Activated naive CD8-positive, alpha-beta T cell treated with anti-CD3 and anti-CD28 coated beads, Interleukin-2, amount 10 ng/mL, durations not matched to agents 7 days and 5 days (primary cell): ENCODE results near the gene SIAH2. TPM values are rescaled to one million over a fixed set of nuclear protein-coding genes. Genes with fewer than 3 reads are reported as not detected.
A peak's percentile ranks its signal among the peaks of the same experiment; 100 is the strongest.

ENCODE experiments used
- ATAC-seq: fragments of 150-1000 bp; cut with Tn5 transposase; one replicate; pipeline ENCODE4 v1.10.0; 2021; ENCODE audit warnings: low read depth, moderate library complexity
- POLR2A ChIA-PET: fragments of 350-600 bp; sonication (Branson Sonifier 250); formaldehyde crosslinking; loops from one replicate; lab custom pipeline; 2021; ENCODE audit warnings: antibody characterized with exemption; lab: Charles Lee
- DNase-seq: peaks from one replicate; pipeline ENCODE4 v3.0.0; 2021
- H3K27ac Mint-ChIP-seq: one replicate; pipeline ENCODE4 v1.8.0; 2022; ENCODE audit warnings: mild to moderate bottlenecking, mixed read lengths
- H3K27me3 Mint-ChIP-seq: one replicate; pipeline ENCODE4 v1.8.0; 2022; ENCODE audit warnings: mild to moderate bottlenecking, moderate library complexity, mixed read lengths
- H3K36me3 Mint-ChIP-seq: one replicate; pipeline ENCODE4 v1.8.0; 2021; ENCODE audit warnings: mild to moderate bottlenecking, mixed read lengths
- H3K4me1 Mint-ChIP-seq: one replicate; pipeline ENCODE4 v1.8.0; 2021; ENCODE audit warnings: mixed read lengths
- H3K4me3 Mint-ChIP-seq: one replicate; pipeline ENCODE4 v1.8.0; 2022; ENCODE audit warnings: mild to moderate bottlenecking, moderate library complexity, mixed read lengths
- H3K9me3 Mint-ChIP-seq: one replicate; pipeline ENCODE4 v1.8.0; 2021; ENCODE audit warnings: mixed read lengths
- total RNA-seq, 2 experiments: library from RNA; stranded (reverse); gene quantifications; one replicate each; pipeline ENCODE4 v1.2.3, GENCODE V29; 2021

The SIAH2 gene
- total RNA-seq, 2 experiments from 2014 or later: 28.3 TPM

DNA sequence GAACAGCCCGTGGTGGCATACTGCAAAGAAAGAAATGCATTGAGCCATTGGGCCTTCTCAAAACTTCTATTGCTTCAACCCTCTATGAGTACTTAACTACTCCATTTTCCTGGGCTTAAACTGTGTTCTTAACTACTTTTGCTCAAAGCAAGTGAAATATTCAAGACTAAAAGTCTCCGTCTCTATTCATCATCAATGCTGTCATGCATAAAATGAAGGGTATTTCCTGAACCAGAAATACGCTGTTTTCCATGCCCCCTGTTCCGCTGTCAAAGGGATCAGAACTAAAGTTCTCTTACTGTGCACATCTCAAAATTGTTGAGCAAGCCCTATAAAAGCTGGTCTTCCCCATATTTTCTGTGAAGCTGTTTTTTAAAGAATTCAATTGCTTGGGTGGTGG, 20.3 kb downstream of the SIAH2 start:
- POLR2A ChIA-PET: interaction anchor here (0.9 kb wide), 1 partner anchor 21 kb away, joined by 3 read pairs; no protein-coding TSS in a partner anchor
- no peak for DNase-seq
- no peak overlapping the region for H3K27ac Mint-ChIP-seq
- no peak for ATAC-seq
- H3K27me3 Mint-ChIP-seq: no peaks in the 10 kb centered on the region
- no peaks in the 10 kb centered on the region for H3K9me3 Mint-ChIP-seq
- no peak overlapping the region for H3K4me3 Mint-ChIP-seq
- peaks cover 45% of the 10 kb centered on the region for H3K4me1 Mint-ChIP-seq
- peaks cover 26% of the 10 kb centered on the region for H3K36me3 Mint-ChIP-seq

DNA sequence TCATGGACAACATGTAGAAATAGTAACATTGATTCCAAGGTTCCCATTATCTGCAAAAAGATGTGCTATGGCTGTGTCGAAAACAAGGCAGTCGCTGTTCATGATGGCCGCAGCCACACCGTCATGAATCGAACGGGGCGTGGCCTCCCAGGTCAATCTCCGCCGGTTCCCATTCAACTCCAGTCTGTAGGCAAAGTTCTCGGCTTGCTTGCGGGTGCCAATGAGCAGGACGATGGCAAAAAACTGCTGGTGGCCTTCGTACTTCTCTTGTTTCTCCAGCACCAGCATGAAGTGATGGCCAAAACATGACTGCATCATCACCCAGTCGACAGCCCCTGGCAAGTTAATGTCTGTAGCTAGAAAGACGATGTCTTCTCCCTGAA, 20.8 kb downstream of the SIAH2 start:
- no peak overlapping the region for H3K4me3 Mint-ChIP-seq
- H3K4me1 Mint-ChIP-seq: peaks cover 45% of the 10 kb centered on the region
- no peaks in the 10 kb centered on the region for H3K27me3 Mint-ChIP-seq
- ATAC-seq: no peak
- H3K36me3 Mint-ChIP-seq: peaks cover 25% of the 10 kb centered on the region
- DNase-seq: no peak
- H3K27ac Mint-ChIP-seq: no peak overlapping the region
- POLR2A ChIA-PET: no interaction called here
- H3K9me3 Mint-ChIP-seq: no peaks in the 10 kb centered on the region

DNA sequence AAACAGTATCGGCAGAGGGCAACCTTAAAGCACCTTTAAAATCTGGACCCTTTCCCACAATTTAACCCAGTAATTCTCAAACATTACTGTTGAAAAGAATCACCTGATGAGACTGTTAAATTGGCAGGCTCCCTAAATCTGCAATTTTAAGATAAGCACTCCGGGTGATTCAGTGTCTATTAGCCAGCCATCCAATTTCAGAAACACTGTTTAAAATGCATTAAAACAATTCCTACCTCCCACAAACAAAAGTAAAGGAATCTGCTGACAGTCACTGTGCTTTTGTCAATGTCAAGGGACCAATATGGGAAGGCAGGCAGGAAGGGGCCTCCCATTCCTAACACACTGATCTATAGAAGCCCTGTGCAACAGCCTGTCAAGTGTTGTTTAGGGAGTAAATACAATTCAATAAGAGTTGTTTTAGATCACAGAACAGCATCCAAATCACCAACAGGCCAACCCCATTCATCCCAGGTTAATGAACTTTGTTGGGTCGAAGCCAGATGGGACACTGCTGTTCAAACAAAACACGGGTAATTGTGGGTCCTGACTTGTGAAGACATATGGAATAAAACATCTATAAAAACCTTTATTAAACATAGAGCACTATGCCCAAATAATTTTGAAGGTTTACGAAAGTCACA, 21.4 kb downstream of the SIAH2 start:
- DNase-seq: no peak
- H3K9me3 Mint-ChIP-seq: no peaks in the 10 kb centered on the region
- H3K4me3 Mint-ChIP-seq: no peak overlapping the region
- no peak for ATAC-seq
- H3K27me3 Mint-ChIP-seq: no peaks in the 10 kb centered on the region
- H3K36me3 Mint-ChIP-seq: peaks cover 21% of the 10 kb centered on the region
- H3K4me1 Mint-ChIP-seq: peaks cover 42% of the 10 kb centered on the region
- H3K27ac Mint-ChIP-seq: no peak overlapping the region
- POLR2A ChIA-PET: no interaction called here

- no peaks in the 10 kb centered on the region for H3K9me3 Mint-ChIP-seq
- H3K36me3 Mint-ChIP-seq: peaks cover 20% of the 10 kb centered on the region
- H3K4me3 Mint-ChIP-seq: no peak overlapping the region
- H3K27me3 Mint-ChIP-seq: no peaks in the 10 kb centered on the region
- ATAC-seq (no peak), DNase-seq (no peak)
- POLR2A ChIA-PET: interaction anchor here (1.1 to 1.4 kb wide), 2 partner anchors 21 to 22 kb away, joined by 3 to 5 read pairs; partner anchors contain the start of gene SIAH2
- peaks cover 42% of the 10 kb centered on the region for H3K4me1 Mint-ChIP-seq
- no peak overlapping the region for H3K27ac Mint-ChIP-seq
These were observed 22.1 kb downstream of the SIAH2 start for GRCh38 chr3:150740733-150741496.

- Mint-ChIP-seq H3K4me3 (no peak overlapping the region), H3K27ac (no peak overlapping the region), H3K4me1 (peaks cover 40% of the 10 kb centered on the region), H3K9me3 (no peaks in the 10 kb centered on the region), H3K36me3 (peaks cover 21% of the 10 kb centered on the region), H3K27me3 (no peaks in the 10 kb centered on the region)
- POLR2A ChIA-PET: interaction anchor here (1.1 to 1.4 kb wide), 2 partner anchors 22 to 23 kb away, joined by 3 to 5 read pairs; partner anchors contain the start of gene SIAH2
- peak; percentile 27 for ATAC-seq
- DNase-seq: no peak
These were observed 22.9 kb downstream of the SIAH2 start for GRCh38 chr3:150739877-150740645.

- H3K36me3 Mint-ChIP-seq: peaks cover 23% of the 10 kb centered on the region
- no peak for DNase-seq
- H3K4me1 Mint-ChIP-seq: peaks cover 40% of the 10 kb centered on the region
- H3K27ac Mint-ChIP-seq: peak overlapping the region; percentile 47
- peak; percentile 11 for ATAC-seq
- no peak overlapping the region for H3K4me3 Mint-ChIP-seq
- POLR2A ChIA-PET: no interaction called here
- no peaks in the 10 kb centered on the region for H3K27me3 Mint-ChIP-seq
- H3K9me3 Mint-ChIP-seq: no peaks in the 10 kb centered on the region
These were observed 23.6 kb downstream of the SIAH2 start for GRCh38 chr3:150739200-150739863.

- ATAC-seq (no peak), DNase-seq (no peak)
- no peaks in the 10 kb centered on the region for H3K27me3 Mint-ChIP-seq
- no peak overlapping the region for H3K27ac Mint-ChIP-seq
- H3K36me3 Mint-ChIP-seq: peaks cover 25% of the 10 kb centered on the region
- H3K9me3 Mint-ChIP-seq: no peaks in the 10 kb centered on the region
- POLR2A ChIA-PET: interaction anchor here (1.0 to 1.1 kb wide), 3 partner anchors 22 to 24 kb away, joined by 3 to 5 read pairs (median 3); partner anchors contain the start of gene SIAH2
- H3K4me1 Mint-ChIP-seq: peaks cover 37% of the 10 kb centered on the region
- no peak overlapping the region for H3K4me3 Mint-ChIP-seq
These were observed 24.3 kb downstream of the SIAH2 start for GRCh38 chr3:150738688-150739087.

DNA sequence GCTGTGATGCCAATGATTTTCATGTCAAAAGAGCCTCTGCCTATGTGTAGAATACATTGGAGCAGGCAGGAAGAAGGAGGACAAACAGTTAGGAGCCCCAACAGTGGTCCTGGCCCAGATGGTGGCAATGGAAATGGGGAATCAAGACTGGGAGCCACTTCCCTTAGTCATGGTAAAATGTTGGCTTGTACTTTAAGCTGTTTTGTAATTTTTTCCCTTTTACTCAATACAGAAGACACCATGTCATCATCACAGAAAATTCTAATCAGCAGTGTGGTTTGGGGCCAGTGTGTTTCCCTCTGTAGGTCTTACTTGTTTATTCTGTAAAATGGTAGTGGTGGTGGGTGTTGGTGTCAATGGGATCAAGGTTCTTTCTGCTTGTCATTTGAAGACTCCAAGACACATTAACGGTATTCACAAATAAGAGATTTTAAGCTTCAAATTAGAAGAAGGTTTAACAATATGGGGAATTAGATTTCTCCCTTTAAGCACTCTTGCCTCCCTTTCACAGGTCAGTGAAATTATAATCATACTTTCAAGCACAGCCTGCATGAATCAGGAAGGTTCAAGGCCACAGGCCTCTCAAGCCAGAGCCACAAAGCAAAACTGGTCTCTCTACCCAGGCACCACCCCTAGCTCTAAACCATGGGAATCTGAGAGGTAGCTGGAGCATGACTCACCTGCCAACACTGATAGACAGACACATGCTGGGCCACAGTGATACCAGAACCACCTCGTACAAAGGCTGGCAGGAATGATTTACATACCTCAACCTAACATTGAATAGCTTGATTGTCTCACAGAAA, 24.9 kb downstream of the SIAH2 start:
- peak; percentile 27 for ATAC-seq
- POLR2A ChIA-PET: interaction anchor here (1.0 to 1.1 kb wide), 3 partner anchors 22 to 25 kb away, joined by 3 to 5 read pairs (median 3); partner anchors contain the start of gene SIAH2
- Mint-ChIP-seq H3K4me1 (peaks cover 34% of the 10 kb centered on the region), H3K9me3 (no peaks in the 10 kb centered on the region), H3K27ac (no peak overlapping the region), H3K36me3 (peaks cover 25% of the 10 kb centered on the region), H3K4me3 (no peak overlapping the region), H3K27me3 (no peaks in the 10 kb centered on the region)
- DNase-seq: no peak

- DNase-seq (no peak), ATAC-seq (no peak)
- Mint-ChIP-seq H3K4me1 (peaks cover 29% of the 10 kb centered on the region), H3K36me3 (peaks cover 18% of the 10 kb centered on the region), H3K27me3 (no peaks in the 10 kb centered on the region), H3K9me3 (no peaks in the 10 kb centered on the region), H3K4me3 (no peak overlapping the region), H3K27ac (no peak overlapping the region)
- POLR2A ChIA-PET: no interaction called here
These were observed 25.8 kb downstream of the SIAH2 start for GRCh38 chr3:150736903-150737832.

DNA sequence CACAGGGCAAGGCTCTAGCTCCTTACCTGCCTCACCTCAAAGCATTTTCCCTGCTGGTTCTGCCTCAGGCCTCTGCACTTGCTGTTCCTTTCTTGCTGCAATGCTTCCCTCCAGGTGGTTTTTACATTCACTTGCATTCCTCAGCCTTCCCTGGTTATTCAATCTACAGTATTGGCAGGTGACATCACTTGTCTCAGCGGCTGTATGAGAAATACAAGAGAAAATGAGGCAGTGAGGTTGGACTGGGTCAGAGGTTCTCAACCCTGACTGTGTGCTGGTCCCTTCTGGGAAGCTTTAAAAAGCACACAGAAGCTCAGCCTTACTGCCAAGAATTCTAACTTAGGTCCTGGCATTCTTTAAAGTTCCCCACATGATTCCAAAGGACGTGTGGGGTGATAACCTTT, 26.7 kb downstream of the SIAH2 start:
- POLR2A ChIA-PET: no interaction called here
- peaks cover 29% of the 10 kb centered on the region for H3K4me1 Mint-ChIP-seq
- no peak overlapping the region for H3K4me3 Mint-ChIP-seq
- no peaks in the 10 kb centered on the region for H3K27me3 Mint-ChIP-seq
- H3K36me3 Mint-ChIP-seq: peaks cover 17% of the 10 kb centered on the region
- H3K9me3 Mint-ChIP-seq: no peaks in the 10 kb centered on the region
- ATAC-seq (no peak), DNase-seq (no peak)
- no peak overlapping the region for H3K27ac Mint-ChIP-seq

GRCh38 chr3:150734795-150735119, 28.2 kb downstream of the SIAH2 start:
- H3K27me3 Mint-ChIP-seq: no peaks in the 10 kb centered on the region
- POLR2A ChIA-PET: interaction anchor here (1.2 kb wide), 1 partner anchor 29 kb away, joined by 3 read pairs; no protein-coding TSS in a partner anchor
- H3K36me3 Mint-ChIP-seq: peaks cover 14% of the 10 kb centered on the region
- ATAC-seq (no peak), DNase-seq (no peak)
- H3K27ac Mint-ChIP-seq: no peak overlapping the region
- H3K4me3 Mint-ChIP-seq: no peak overlapping the region
- H3K4me1 Mint-ChIP-seq: peaks cover 17% of the 10 kb centered on the region
- no peaks in the 10 kb centered on the region for H3K9me3 Mint-ChIP-seq
